OCI-LY3 (cell line): ENCODE results near the gene MYCBP.
"Not testable (repeated sequence)": the region's sequence is repeated elsewhere in the genome, so short reads cannot be mapped to it uniquely, and the experiment has no call there.

Experiments
- H2AFZ ChIP-seq: fragments of 200-600, 300-600 bp; shearing (Covaris generic); 2 replicates; pipeline ENCODE4 v1.6.0; 2014; ENCODE audit warnings: antibody characterized with exemption, low read depth, low read length
- H3K27ac ChIP-seq: fragments of 200-600, 300-600 bp; sonication (generic); 2 replicates; pipeline ENCODE4 v1.5.1; 2014; ENCODE audit warnings: mild to moderate bottlenecking, low read length, moderate library complexity, mixed read lengths
- H3K27me3 ChIP-seq: fragments of 200-600, 300-600 bp; sonication (generic); 2 replicates; pipeline ENCODE4 v1.6.1; 2014; ENCODE audit warnings: low read depth, low read length, mixed read lengths
- H3K36me3 ChIP-seq: fragments of 200-600, 300-600 bp; sonication (generic); replicated peaks from 2 replicates; pipeline ENCODE3; 2014; ENCODE audit warnings: low read depth, low read length, mixed read lengths
- H3K4me1 ChIP-seq: fragments of 300-600, 200-600 bp; sonication (generic); 2 replicates; pipeline ENCODE4 v1.6.1; 2014; ENCODE audit warnings: low read length, mixed read lengths
- H3K4me2 ChIP-seq: fragments of 200-600, 300-600 bp; sonication (generic); 2 replicates; pipeline ENCODE4 v1.6.1; 2014; ENCODE audit warnings: low read length, mixed read lengths
- H3K4me3 ChIP-seq: fragments of 300-600, 200-600 bp; sonication (generic); 2 replicates; pipeline ENCODE4 v1.5.1; 2014; ENCODE audit warnings: antibody characterized with exemption, mild to moderate bottlenecking, low read length, moderate library complexity
- H3K79me2 ChIP-seq: fragments of 300-600, 200-600 bp; shearing (Covaris generic); 2 replicates; pipeline ENCODE4 v1.6.1; 2014; ENCODE audit warnings: mild to moderate bottlenecking, low read length, mixed read lengths
- H3K9ac ChIP-seq: fragments of 300-600, 200-600 bp; shearing (Covaris generic); 2 replicates; pipeline ENCODE4 v1.6.0; 2014; ENCODE audit warnings: mild to moderate bottlenecking, low read length, moderate library complexity
- H3K9me3 ChIP-seq: fragments of 200-600, 300-600 bp; shearing (Covaris generic); 2 replicates; pipeline ENCODE4 v1.6.1; 2014; ENCODE audit warnings: low read length, mixed read lengths; ENCODE audit not compliant: insufficient read depth
- H4K20me1 ChIP-seq: fragments of 200-600, 300-600 bp; sonication (generic); 2 replicates; pipeline ENCODE4 v1.6.1; 2016; ENCODE audit warnings: low read length, mixed read lengths; ENCODE audit not compliant: insufficient read depth
- EZH2phosphoT487 ChIP-seq: fragments of 200-600 bp; shearing (Covaris generic); IDR thresholded peaks from 2 replicates; pipeline ENCODE4 v1.6.1; 2018; ENCODE audit warnings: antibody characterized with exemption, mixed run types, low read depth
- TF ChIP-seq, protein P1 (sequence below): fragments of 200-600, 300-600 bp; sonication (generic); IDR thresholded peaks from 2 replicates; pipeline ENCODE4 v1.5.1; 2014; ENCODE audit warnings: antibody characterized with exemption, low read length, low read depth

Gene MYCBP

DNA sequence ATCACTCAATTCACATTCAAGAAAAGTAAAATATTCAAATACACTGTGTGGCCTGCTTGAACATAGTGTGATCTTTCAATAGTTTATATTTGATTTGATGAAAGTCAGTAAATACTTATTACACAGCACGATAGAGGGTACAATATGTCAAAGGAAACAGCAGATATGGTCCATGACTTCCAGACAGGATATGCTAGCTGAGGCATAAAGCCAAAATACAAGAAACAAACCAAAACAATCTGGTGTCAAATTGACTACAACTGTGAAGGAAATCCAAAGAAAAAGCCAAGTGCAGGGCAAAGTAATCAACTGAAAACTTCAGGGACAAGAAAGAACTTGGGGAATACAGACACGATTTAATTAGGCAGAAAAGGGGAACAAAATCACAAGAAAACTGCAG is 32.9 kb downstream of the MYCBP start:
- H4K20me1 ChIP-seq: peaks cover 19% of the 10 kb centered on the region; the same call in 1 of the 2 replicates
- no peak overlapping the region for H2AFZ ChIP-seq
- H3K27ac ChIP-seq: no peak overlapping the region
- H3K4me1 ChIP-seq: no peaks in the 10 kb centered on the region
- H3K4me2 ChIP-seq: no peak overlapping the region
- H3K9ac ChIP-seq: no peak overlapping the region
- peaks cover 36% of the 10 kb centered on the region for H3K79me2 ChIP-seq
- H3K4me3 ChIP-seq: no peak overlapping the region
- no peaks in the 10 kb centered on the region for H3K27me3 ChIP-seq
- peaks cover 34% of the 10 kb centered on the region for H3K36me3 ChIP-seq
- TF ChIP-seq EZH2phosphoT487: no peak
- H3K9me3 ChIP-seq: no peaks in the 10 kb centered on the region

DNA sequence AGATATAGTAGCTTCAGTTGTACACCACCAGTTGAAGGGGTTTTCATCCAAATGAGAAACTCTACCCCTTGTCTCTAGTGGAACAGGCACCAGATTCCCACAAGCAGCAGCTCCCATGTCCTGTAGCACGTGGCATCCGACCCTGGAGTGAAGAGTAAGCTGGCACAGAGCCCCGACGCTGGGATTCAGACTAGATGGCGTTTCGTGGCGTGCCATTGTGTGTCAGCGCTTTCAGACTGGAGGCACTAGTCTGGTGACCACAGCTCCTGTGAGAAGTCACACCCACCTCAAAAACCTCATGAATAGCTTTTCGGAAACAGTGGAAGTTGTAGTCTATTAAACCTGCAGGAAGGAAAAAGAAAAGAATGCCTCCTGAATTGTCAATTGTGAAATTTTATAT is 33.8 kb downstream of the MYCBP start:
- no peak overlapping the region for H3K4me3 ChIP-seq
- no peak overlapping the region for H3K9ac ChIP-seq
- H3K79me2 ChIP-seq: peaks cover 27% of the 10 kb centered on the region
- no peak overlapping the region for H3K27ac ChIP-seq
- H4K20me1 ChIP-seq: peaks cover 19% of the 10 kb centered on the region; the same call in 1 of the 2 replicates
- TF ChIP-seq EZH2phosphoT487: no peak
- TF ChIP-seq, protein P1, sequence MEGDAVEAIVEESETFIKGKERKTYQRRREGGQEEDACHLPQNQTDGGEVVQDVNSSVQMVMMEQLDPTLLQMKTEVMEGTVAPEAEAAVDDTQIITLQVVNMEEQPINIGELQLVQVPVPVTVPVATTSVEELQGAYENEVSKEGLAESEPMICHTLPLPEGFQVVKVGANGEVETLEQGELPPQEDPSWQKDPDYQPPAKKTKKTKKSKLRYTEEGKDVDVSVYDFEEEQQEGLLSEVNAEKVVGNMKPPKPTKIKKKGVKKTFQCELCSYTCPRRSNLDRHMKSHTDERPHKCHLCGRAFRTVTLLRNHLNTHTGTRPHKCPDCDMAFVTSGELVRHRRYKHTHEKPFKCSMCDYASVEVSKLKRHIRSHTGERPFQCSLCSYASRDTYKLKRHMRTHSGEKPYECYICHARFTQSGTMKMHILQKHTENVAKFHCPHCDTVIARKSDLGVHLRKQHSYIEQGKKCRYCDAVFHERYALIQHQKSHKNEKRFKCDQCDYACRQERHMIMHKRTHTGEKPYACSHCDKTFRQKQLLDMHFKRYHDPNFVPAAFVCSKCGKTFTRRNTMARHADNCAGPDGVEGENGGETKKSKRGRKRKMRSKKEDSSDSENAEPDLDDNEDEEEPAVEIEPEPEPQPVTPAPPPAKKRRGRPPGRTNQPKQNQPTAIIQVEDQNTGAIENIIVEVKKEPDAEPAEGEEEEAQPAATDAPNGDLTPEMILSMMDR: no peak
- H3K4me1 ChIP-seq: no peaks in the 10 kb centered on the region
- H3K27me3 ChIP-seq: no peaks in the 10 kb centered on the region
- H3K36me3 ChIP-seq: peaks cover 32% of the 10 kb centered on the region
- H2AFZ ChIP-seq: no peak overlapping the region
- H3K4me2 ChIP-seq: no peak overlapping the region
- H3K9me3 ChIP-seq: no peaks in the 10 kb centered on the region

DNA sequence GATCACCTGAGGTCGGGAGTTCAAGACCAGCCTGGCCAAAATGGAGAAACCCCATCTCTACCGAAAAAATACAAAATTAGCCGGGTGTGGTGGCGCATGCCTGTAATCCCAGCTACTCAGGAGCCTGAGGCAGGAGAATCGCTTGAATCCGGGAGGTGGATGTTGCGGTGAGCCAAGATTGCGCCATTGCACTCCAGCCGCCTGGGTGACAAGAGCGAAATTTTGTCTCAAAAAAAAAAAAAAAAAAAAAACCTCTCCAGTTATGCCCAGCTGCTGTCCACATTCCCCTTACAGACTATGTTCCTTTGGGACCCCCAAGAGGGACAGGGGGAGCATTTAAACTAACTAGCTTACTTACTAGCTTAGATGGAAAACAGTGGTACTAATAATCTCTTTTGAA is 36.8 kb downstream of the MYCBP start:
- not testable (repeated sequence) for H3K27ac ChIP-seq, H2AFZ ChIP-seq, H3K9me3 ChIP-seq, H3K9ac ChIP-seq, H3K79me2 ChIP-seq, H3K4me3 ChIP-seq, H3K27me3 ChIP-seq, H3K4me1 ChIP-seq, H3K4me2 ChIP-seq
- H3K36me3 ChIP-seq: peaks cover 20% of the 10 kb centered on the region
- peaks cover 12% of the 10 kb centered on the region; the same call in 1 of the 2 replicates for H4K20me1 ChIP-seq

DNA sequence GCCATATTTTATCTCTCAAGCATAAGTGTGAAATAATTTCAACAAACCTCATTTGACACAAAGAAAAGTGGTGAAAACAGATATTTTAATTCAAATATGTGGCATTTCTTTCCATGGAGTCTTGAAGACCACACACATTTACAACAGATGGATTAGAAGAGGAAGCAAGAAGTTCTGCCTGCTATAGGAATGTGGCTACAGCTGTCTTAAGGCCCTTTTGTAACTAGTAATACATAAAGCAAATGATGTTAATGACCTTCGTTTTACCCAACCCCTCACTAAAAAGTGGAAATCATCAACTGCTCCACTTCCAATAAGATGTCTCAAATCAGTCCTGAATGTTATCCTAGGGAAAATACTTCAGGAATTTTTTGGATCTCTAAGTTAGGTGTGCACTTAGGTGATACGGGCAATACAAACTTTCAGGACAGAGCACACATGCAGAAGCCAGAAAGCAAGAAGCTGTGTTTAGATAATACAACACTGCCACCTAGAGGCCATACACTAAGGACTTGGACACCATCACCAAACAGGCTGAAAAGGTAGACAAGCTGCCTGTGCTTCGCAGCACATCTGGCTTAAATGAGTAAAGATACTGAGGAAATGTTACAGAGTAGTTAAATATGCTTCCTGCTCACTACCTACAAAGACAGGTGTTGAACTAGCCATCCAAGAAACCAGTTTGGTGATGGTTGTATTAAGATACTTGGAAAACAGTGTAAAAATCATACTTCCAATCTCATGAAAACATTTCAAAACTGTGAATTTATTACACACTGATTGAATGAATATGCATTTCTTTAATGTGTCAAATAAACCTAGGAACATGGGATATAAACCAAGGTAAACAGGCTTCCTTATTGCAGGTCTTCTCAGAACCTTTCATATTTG is 38.0 kb downstream of the MYCBP start:
- Histone ChIP-seq H3K4me2 (no peak overlapping the region), H3K27ac (no peak overlapping the region; the same call in 1 of the 2 replicates)
- TF ChIP-seq, protein P1: peak; percentile 69
- no peak for TF ChIP-seq EZH2phosphoT487

DNA sequence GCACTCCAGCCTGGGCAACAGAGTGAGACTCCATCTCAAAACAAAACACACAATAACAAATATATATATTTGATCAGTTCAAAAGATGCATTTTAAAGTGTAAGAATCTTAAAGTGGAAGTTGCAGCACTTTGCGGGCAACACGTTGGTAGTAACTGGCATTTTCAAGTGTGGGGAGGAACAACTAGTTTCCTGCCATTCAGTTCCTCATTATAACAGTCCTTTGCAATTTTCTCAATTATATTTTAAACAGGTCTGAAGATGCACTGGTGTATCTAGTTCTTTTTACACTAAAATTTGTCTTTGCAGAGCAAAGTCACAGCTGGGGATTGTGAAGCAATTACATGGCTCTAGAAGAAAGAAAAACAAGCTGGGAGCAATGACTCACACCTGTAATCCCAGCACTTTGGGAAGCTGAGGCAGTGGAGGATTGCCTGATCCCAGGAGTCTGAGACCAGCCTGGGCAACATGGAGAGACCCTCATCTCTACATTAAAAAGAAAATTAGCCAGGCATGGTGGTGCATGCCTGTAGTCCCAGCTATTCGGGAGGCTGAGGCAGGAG is 38.8 kb downstream of the MYCBP start:
- H2AFZ ChIP-seq: no peak overlapping the region
- no peak overlapping the region for H3K4me3 ChIP-seq
- no peaks in the 10 kb centered on the region for H3K9me3 ChIP-seq
- peaks cover 4% of the 10 kb centered on the region; the same call in 1 of the 2 replicates for H4K20me1 ChIP-seq
- H3K4me2 ChIP-seq: no peak overlapping the region
- no peak overlapping the region for H3K27ac ChIP-seq
- TF ChIP-seq EZH2phosphoT487: no peak
- TF ChIP-seq, protein P1: no peak
- H3K36me3 ChIP-seq: peaks cover 15% of the 10 kb centered on the region
- H3K27me3 ChIP-seq: no peaks in the 10 kb centered on the region
- H3K9ac ChIP-seq: no peak overlapping the region
- H3K4me1 ChIP-seq: no peaks in the 10 kb centered on the region
- H3K79me2 ChIP-seq: no peaks in the 10 kb centered on the region; the same call in 1 of the 2 replicates

More for the DNA sequence above, 38.0 kb downstream of the MYCBP start:
- H3K27me3 ChIP-seq: no peaks in the 10 kb centered on the region
- H4K20me1 ChIP-seq: peaks cover 5% of the 10 kb centered on the region; the same call in 1 of the 2 replicates
- no peak overlapping the region for H3K9ac ChIP-seq
- peaks cover 18% of the 10 kb centered on the region for H3K36me3 ChIP-seq
- no peak overlapping the region for H3K4me3 ChIP-seq
- no peaks in the 10 kb centered on the region for H3K9me3 ChIP-seq
- H2AFZ ChIP-seq: no peak overlapping the region
- H3K79me2 ChIP-seq: peaks cover under 1% of the 10 kb centered on the region
- H3K4me1 ChIP-seq: no peaks in the 10 kb centered on the region
